Lung (tissue), 12 donors: ENCODE data around the gene NCK1. TPM values are rescaled to one million over a fixed set of nuclear protein-coding genes. Genes with fewer than 3 reads are reported as not detected.
"Not testable (repeated sequence)": the region's sequence is repeated elsewhere in the genome, so short reads cannot be mapped to it uniquely, and the experiment has no call there.

Experiments
- ATAC-seq: fragments of 200-7000 bp; cut with Tn5 transposase; one replicate; pipeline ENCODE4 v1.9.1; 2020; ENCODE audit warnings: moderate number of reproducible peaks; ENCODE audit not compliant: insufficient read depth, low FRiP score
- DNase-seq, 3 donors: peaks; one replicate each; pipeline ENCODE4 v3.0.0-alpha.2; 2013 to 2017
- H3K27ac ChIP-seq, 2 donors: one replicate each; pipeline ENCODE4 v1.5.1; 2013; ENCODE audit warnings: mild to moderate bottlenecking in 2 of 2, moderate library complexity in 2 of 2, control low read depth in 1 of 2, inconsistent platforms in 1 of 2, low read depth in 1 of 2, low read length in 1 of 2
- H3K27me3 ChIP-seq, 3 donors: one replicate each; pipeline ENCODE4 v1.5.1; 2013; ENCODE audit warnings: low read length in 2 of 3; ENCODE audit not compliant: control insufficient read depth in 3 of 3, insufficient read depth in 3 of 3
- H3K36me3 ChIP-seq, 4 donors: one replicate each; pipeline ENCODE4 v1.5.1; 2013; ENCODE audit warnings: low read length in 4 of 4, mild to moderate bottlenecking in 1 of 4, moderate library complexity in 1 of 4; ENCODE audit not compliant: control insufficient read depth in 4 of 4, insufficient read depth in 4 of 4
- H3K4me1 ChIP-seq, 5 donors: one replicate each; pipeline ENCODE4 v1.5.1; 2013; ENCODE audit warnings: low read length in 5 of 5, mild to moderate bottlenecking in 2 of 5, moderate library complexity in 1 of 5; ENCODE audit not compliant: control insufficient read depth in 5 of 5, insufficient read depth in 5 of 5
- H3K4me3 ChIP-seq: one replicate; pipeline ENCODE4 v1.5.1; 2013; ENCODE audit warnings: mild to moderate bottlenecking, control low read depth, moderate library complexity
- H3K9ac ChIP-seq, 2 donors: one replicate each; pipeline ENCODE4 v1.5.1; 2013; ENCODE audit warnings: low read length in 2 of 2, control low read depth in 1 of 2; ENCODE audit not compliant: insufficient read depth in 1 of 2
- H3K9me3 ChIP-seq, 4 donors: one replicate each; pipeline ENCODE4 v1.5.1; 2013; ENCODE audit warnings: low read length in 3 of 4, mild to moderate bottlenecking in 1 of 4, moderate library complexity in 1 of 4; ENCODE audit not compliant: control insufficient read depth in 4 of 4, insufficient read depth in 3 of 4
- CTCF ChIP-seq: IDR thresholded peaks from 2 replicates; pipeline ENCODE4 v1.5.1; 2012; ENCODE audit warnings: mild to moderate bottlenecking; ENCODE audit errors: control extremely low read depth, extremely low read depth
- WGBS, 2 donors: extraction: QIAGEN DNeasy Blood & Tissue Kit; methylation state at CpG; one replicate each; pipeline ENCODE4 v1.1.7; 2013; 5-methylcytosine and 5-hydroxymethylcytosine counted together
- polyA plus RNA-seq, 2 donors: library from polyadenylated mRNA; stranded (reverse); fragments of 200-250 nt; gene quantifications; one replicate each; pipeline ENCODE4 v1.2.1, GENCODE V29; 2013
- total RNA-seq, 2 donors: library from RNA; depleted of rRNA in 1 of 2; stranded (reverse); fragments of >200 nt in 1 of 2; gene quantifications; one replicate each; pipeline ENCODE4 v1.2.1, GENCODE V29; 2014 to 2021
- donor health status: control.
- donor health status: control.
- donor health status: Bipolar disorder and iron deficiency.
- donor health status: healthy.
- donor health status: DM: yes; HTN: yes; CAD: no.

NCK1 gene
- total and polyA plus RNA-seq, 4 donors = 11.3 to 68.0 (median 30.2) TPM

GRCh38 chr3:136898549-136898948 lies 36.5 kb downstream of the NCK1 start:
- H3K27ac ChIP-seq = no peak overlapping the region
- no peaks in the 10 kb centered on the region for H3K9me3 ChIP-seq
- no peak for TF ChIP-seq CTCF

GRCh38 chr3:136898954-136899353 lies 36.9 kb downstream of the NCK1 start:
- Histone ChIP-seq H3K27me3 (no peaks in the 10 kb centered on the region), H3K36me3 (peaks cover 0 to 3% (median under 1%) of the 10 kb centered on the region in 4 donors), H3K4me3 (no peak overlapping the region), H3K9ac (no peak overlapping the region), H3K4me1 (peaks cover 0 to 9% (median 0%) of the 10 kb centered on the region in 5 donors), H3K27ac (no peak overlapping the region), H3K9me3 (peaks cover 0 to under 1% (median 0%) of the 10 kb centered on the region in 4 donors)
- no peak for ATAC-seq
- WGBS, 2 donors = 83 to 86% methylated on average over 2 of the region's 2 CpGs
- no peak for TF ChIP-seq CTCF
- DNase-seq = no peak

More at GRCh38 chr3:136898549-136898948, 36.5 kb downstream of the NCK1 start:
- no peak for ATAC-seq
- DNase-seq = no peak
- Histone ChIP-seq H3K4me3 (no peak overlapping the region), H3K9ac (no peak overlapping the region), H3K27me3 (no peaks in the 10 kb centered on the region), H3K36me3 (peaks cover 0 to 3% (median under 1%) of the 10 kb centered on the region in 4 donors), H3K4me1 (peaks cover 0 to 13% (median 0%) of the 10 kb centered on the region in 5 donors)
- 39 to 42% methylated on average over 4 of the region's 4 CpGs for WGBS, 2 donors

- no peak overlapping the region for H3K9ac ChIP-seq
- no peak overlapping the region for H3K27ac ChIP-seq
- peaks cover 0 to 3% (median 0%) of the 10 kb centered on the region in 5 donors for H3K4me1 ChIP-seq
- H3K27me3 ChIP-seq = no peaks in the 10 kb centered on the region
- H3K36me3 ChIP-seq = peaks cover 0 to 3% (median under 1%) of the 10 kb centered on the region in 4 donors
- DNase-seq = no peak
- peaks cover 0 to 5% (median 2%) of the 10 kb centered on the region in 4 donors for H3K9me3 ChIP-seq
- H3K4me3 ChIP-seq = no peak overlapping the region
- 72 to 74% methylated on average over 2 of the region's 2 CpGs for WGBS, 2 donors
- no peak for TF ChIP-seq CTCF
- no peak for ATAC-seq
These were observed 37.7 kb downstream of the NCK1 start for GRCh38 chr3:136899622-136900158.

GRCh38 chr3:136900694-136901093 lies 38.7 kb downstream of the NCK1 start:
- not testable (repeated sequence) for ATAC-seq, H3K4me1 ChIP-seq, DNase-seq, H3K27ac ChIP-seq, H3K9ac ChIP-seq, H3K27me3 ChIP-seq, H3K36me3 ChIP-seq, H3K9me3 ChIP-seq, H3K4me3 ChIP-seq
- WGBS, 2 donors = 69 to 89% methylated on average over 1 of the region's 1 CpG
